Midbrain (tissue), 1 donor: ENCODE results near the gene CAPN13.

Experiments used
- DNase-seq: peaks from one replicate; lab custom pipeline; 2025; lab: John Stamatoyannopoulos, UW

CAPN13 gene

GRCh38 chr2:30764021-30764800, 43.0 kb downstream of the CAPN13 start:
- no peak for DNase-seq

GRCh38 chr2:30763151-30763660, 44.0 kb downstream of the CAPN13 start:
- no peak for DNase-seq

DNA sequence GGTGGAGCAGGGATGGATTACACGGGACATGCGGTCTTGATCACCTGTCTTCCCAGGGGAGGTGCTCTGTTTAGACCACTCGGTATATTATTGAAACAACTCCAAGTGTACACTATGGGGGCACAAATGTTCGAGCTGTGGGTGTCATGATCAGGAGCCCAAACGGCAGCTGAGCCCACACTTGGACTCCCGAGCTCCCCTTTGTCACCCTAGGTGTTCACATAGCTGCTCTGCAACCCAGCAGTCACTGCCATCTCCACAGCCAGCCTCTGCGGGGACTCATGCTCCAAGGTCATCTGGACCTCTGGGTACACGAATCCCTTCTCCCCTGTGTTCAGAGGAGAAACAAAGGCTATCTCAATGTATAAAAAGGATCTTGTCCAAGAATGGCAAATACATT, 46.0 kb downstream of the CAPN13 start:
- no peak for DNase-seq

- no peak for DNase-seq
Measured at GRCh38 chr2:30759481-30759880, 47.8 kb downstream of the CAPN13 start.

DNA sequence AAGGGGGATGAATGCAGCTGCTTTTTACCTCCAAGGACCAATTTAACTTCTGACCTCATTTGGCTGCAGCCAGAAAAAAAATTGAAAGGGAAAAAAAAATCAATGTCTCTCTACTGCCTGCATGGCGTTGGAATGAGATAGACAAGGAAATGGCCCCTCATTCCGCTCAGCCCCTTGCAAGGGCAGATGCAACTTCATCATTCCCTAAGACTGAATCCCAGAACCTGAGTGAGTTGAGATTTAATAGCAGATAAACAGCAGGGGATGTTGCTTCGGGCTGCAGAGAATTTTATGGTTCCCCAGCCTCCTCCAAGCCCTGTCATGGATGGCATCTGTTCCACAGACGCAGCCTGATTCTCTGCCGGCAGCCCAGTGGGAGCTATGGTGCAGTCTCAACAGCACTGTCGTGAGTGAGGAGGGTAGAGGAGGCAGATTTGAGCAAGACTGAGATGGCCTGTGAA, 49.0 kb downstream of the CAPN13 start:
- no peak for DNase-seq

DNA sequence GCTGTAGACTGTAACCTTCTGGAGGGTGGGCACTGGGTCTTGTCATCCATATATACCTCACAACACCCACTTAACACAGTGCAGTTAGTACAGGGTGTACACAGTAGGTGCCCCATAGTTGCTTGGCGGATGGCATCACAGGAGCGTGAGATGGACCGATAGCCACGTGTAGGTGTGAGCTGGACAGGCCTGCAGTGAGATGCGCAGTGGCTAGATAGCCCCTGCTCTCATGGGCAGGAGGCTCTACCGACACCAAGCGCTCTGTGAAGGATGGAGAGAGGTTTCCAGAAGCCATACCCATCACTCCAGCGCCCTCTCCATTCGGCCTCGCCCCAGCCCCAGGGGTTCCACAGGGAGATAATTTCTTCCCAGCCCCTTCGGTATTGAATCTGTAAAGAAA, 49.5 kb downstream of the CAPN13 start:
- DNase-seq, result no peak

DNA sequence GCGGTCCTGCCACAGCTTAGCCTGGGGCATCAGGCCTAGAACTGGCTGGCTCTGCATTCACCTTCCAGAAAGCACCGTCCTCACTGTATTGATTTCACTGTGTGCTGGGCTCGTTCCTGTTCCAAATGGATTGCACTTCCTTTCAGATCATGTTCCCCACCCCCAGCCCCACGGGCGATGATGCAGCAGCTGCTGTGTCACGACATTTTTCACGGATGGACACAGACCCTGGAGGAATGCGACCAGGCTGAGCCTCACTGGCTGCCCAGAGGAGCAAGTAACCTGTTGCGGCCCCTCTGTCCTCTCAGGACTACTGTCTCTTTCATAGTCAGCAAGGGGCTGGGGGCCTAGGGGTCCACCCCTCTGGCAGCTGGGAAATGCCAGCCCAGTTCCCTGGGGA, 50.3 kb downstream of the CAPN13 start:
- DNase-seq, result no peak

DNA sequence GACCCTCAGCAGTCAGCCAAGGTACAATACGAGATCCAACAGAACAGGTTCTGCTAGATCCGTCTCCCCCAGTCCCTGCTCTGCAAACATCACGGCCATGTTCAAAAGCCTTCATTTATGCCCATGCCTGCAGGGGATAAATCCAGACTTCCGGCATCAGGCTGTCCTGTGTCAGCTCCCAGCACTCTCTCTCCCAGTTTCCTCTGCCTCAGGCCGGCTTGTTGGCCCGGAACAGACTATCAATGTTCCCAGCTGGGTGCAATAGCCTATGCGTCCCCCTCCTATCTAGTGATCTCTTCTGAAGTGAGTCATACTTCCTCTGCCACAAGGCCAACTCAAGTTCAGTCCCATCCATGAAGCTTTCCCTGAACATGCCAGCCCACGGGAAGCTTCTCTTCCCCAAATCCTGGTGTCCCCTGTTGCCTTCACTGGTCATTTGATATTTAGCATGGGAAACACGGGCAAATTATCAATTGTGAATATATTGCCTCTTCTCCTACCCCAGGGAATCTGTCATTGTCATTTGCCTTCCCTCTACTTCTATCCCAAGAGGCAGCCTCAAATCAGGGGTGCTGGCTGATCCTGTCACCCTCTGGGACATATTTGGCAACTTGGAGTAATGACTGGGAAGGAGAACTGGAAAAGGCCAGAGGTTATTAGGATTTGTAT, 51.1 kb downstream of the CAPN13 start:
- DNase-seq, result no peak

- no peak for DNase-seq
Measured at GRCh38 chr2:30753630-30754029, 53.6 kb downstream of the CAPN13 start.

- no peak for DNase-seq
Measured at GRCh38 chr2:30752811-30753210, 54.4 kb downstream of the CAPN13 start.

DNA sequence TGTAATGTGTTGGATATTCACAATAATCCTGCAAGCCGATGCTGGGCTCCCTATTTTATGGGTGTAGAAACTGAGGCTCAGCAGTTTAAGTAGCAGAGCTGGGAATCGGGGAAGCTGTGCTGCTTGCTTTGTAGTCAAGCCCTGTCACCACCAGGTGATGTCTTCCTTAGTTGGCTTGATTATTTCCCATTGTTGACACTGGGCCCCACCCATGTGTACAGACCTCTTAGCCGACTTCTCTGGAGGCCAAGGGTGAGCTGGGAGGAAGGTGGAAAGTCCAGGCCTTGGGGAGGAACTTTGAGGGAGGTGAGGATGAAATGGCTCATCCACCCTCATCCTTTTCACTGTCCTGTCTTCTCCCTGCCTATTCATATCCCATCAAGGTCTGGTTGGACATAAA, 60.0 kb downstream of the CAPN13 start:
- no peak for DNase-seq

- no peak for DNase-seq
Measured at GRCh38 chr2:30744823-30745222, 62.4 kb downstream of the CAPN13 start.

DNA sequence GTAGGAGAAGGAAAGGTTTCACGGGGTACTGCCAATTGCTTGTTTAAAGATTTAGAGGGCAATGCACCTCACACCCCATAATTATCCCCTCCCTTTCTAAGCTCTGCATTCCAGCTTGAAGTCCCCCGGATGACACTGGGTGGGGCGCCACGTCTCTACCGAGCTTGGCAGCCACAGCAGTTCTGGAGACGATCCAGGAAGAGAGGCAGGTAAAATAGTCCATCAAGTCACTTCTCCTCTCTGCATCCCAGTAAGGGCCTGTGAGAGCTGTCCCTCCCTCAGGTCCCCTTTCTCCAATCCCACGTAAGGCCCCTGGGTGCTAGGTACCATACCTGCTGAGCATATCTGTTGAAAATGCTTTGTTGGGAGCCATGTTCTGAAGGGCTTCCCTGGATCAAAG, 65.7 kb downstream of the CAPN13 start:
- no peak for DNase-seq

- DNase-seq, result no peak
Measured at GRCh38 chr2:30738141-30738911, 68.9 kb downstream of the CAPN13 start.

DNA sequence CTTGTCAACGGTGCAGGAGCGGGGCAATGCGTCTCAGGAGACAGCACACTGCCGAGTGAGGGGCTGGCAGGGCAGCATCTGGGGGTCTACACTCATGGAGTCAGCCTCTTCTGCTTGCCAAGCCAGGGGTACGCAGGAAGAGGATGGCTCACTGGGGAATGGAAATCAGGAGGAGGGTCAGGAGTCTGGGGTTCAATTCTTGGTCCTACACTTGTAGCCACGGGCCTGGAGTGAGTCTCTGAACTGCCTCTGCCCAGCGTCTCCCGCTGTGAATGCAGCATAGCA, 70.0 kb downstream of the CAPN13 start:
- DNase-seq, result no peak

DNA sequence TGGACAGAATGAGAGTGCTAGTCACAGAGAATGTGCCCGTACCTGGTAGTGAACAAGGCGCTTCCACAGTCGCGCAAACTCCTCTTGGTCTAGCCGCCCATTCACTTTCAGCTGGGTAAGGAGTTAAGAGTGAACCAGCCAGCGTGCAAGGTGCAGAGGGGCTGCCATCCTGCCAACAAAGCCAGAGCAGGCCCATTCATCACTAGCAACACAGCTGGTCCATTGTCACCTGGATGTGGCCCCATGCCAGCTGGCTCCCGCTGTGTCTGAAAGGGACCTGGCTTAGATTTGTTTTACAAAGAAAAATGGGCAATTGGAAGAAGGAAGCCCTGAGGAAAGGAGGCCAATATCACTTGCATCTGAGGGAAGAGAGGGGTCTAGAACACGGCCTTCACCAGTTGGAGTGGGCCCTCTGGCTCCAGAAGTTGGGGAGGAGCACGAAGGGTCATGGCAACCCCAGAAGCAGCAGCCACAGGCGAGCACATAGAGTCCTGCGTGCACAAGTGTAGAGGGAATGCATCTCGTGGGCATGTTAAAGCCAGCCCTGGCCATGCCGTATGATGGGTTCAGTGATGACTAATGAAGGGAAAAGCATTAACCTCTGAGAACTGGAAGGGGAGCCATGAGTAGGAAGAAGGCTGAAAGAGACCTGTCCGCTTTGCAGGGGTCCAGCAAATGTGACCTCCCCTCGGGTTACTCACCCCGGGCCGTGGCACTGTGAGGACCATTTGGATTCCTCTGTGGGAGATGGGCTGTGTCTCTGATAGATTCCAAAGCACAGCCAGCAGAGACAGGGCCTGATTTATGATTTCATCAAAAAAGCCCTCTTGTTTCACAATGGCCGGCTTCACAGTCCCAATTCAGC, 70.6 kb downstream of the CAPN13 start:
- DNase-seq, result no peak

GRCh38 chr2:30733876-30734520, 73.2 kb downstream of the CAPN13 start:
- DNase-seq, result no peak

DNA sequence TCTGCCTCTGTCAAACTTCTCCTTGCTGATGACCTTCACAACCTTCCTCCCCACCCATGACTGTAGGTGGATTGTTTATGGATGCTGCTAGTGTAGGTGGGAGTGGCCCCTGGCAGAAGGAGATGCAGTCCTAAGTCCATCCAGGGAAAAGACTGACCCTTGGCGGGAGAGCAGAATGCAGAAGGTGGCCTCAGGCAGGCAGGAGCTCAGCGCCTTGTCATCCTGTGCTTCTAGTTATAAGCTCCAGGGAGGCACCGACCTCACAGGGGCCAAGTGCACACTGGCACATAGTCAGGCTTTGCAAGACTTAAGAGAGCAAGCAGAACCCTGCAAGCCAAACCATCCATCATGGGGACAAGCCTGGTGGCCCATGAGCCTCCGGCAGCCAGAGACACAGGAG, 74.4 kb downstream of the CAPN13 start:
- no peak for DNase-seq

GRCh38 chr2:30732376-30732775, 74.9 kb downstream of the CAPN13 start:
- DNase-seq, result no peak

DNA sequence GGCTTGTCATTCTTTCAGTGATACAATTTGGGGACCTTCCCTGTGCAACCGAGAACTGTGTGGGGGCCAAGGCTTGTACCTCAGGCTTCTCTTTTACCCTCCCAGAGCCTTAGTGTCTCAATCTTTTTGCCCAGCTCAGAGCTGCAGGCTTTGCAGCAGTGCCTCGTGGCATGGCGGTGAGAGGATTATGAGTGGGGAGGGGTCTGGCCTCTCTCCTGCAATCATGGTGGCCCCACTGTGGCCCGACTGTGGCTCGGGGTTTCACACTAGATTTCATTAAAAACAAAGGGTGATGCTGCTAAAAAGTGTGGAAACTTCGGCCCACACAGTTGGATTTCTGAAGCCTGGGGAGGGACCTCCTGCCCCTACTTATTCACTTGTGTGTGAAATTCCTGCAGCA, 75.5 kb downstream of the CAPN13 start:
- DNase-seq, result no peak
